Hematopoietic multipotent progenitor cell treated with erythropoietin and hydrocortisone succinate and interleukin-3 and kit ligand, for 4 days (in vitro differentiated cells): ENCODE results near the gene WSB1.
A peak's percentile ranks its signal among the peaks of the same experiment; 100 is the strongest.
"Not testable (repeated sequence)": the region's sequence is repeated elsewhere in the genome, so short reads cannot be mapped to it uniquely, and the experiment has no call there.

Experiments
- DNase-seq: peaks from one replicate; pipeline ENCODE4 v3.0.0-alpha.2; 2015

WSB1 gene

DNA sequence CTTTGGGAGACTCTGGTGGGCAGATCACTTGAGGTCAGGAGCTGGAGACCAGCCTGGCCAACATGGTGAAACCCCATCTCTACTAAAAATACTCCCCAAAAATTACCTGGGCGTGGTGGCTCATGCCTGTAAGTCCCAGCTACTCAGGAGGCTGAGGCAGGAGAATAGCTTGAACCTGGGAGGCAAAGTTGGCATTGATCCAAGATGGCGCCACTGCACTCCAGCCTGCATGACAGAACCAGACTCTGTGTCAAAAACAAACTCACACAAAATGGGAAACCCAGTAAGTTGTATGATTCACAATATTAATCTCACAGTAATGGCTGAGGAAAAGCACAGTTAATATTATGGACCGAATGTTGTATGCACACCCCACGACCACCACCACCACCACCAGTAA lies 24.3 kb downstream of the WSB1 start:
- no peak for DNase-seq

DNA sequence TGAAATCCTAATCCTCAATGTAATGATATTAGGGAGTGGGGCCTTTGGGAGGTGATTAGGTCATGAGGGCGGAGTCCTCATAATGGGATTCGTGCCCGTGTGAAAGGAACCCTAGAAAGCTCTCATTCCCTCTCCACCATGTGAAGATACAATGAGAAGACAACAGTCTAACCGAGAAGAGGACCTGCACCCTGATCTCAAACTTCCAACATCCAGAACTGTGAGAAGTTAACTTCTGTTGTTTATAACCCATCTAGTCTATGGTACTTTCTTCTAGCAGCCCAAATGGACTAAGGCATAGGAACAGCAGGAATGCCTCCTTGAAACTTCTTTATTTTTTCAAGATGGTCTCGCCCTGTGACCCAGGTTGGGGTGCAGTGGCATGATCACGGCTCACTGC lies 24.7 kb downstream of the WSB1 start:
- DNase-seq, result no peak

DNA sequence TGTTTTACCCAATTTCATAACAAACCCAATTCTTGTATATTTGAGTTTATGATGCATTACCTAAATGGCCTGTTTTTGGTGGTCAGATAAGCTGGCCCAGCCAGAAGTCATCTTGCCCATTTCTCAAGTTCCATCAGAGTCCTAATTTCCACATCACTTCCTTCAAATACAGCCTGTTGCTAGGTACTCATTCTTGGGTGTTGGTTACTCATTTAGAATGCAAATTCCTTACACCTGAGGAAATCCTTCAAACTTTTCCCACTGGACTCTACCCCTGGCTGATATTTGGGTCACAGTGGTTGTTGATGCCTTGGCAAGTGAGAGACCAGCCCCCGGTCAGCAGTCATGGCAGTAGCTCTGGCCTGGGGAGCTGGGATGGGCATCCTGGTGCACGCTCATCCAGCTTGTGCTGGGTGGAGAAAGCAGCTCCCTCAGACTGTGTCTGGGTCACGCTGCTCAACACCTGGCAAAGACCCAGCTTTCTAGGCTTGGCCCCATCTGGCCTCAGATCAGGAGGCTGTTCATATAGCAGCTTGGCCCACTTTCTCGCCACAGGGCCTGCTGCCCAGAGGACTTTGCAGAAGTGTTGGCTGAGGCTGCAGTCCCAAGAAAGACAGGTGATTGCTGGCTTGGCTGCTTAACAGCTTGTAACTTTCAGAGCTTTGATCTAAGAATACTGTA lies 25.8 kb downstream of the WSB1 start:
- DNase-seq, result peak; percentile 69

DNA sequence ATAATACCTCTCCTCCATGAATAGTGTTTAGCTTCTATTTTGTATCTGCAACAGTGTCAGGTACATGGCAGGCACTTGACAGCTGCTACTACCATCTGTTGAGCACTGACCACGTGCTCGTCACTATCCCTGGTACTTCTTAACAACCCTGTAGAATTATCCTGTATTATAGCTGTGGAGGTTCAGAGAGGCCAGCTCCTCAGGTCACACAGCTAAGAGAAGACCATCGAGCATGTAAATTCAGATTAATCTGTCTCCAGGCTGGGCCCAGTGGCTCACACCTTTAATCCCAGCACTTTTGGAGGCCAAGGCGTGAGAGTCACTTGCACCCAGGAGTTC lies 26.3 kb downstream of the WSB1 start:
- DNase-seq, result no peak

DNA sequence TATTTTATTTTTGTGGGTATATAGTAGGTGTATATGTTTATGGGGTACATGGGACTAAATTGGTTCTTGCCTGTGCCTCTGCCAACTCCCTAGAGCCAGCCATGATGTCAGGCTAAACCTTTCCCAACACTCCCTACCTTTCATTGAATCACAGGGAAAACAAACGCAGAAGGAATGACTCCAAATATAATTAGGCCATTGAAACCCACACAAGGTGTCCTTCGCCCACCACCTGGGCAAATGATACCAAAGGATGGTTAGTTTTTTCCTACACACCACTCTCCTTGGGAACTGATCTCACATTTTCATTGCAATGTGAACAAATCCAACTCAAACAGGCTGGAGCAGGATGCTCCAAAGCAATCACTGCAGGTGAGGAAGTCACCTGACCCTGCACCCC lies 27.5 kb downstream of the WSB1 start:
- no peak for DNase-seq

DNA sequence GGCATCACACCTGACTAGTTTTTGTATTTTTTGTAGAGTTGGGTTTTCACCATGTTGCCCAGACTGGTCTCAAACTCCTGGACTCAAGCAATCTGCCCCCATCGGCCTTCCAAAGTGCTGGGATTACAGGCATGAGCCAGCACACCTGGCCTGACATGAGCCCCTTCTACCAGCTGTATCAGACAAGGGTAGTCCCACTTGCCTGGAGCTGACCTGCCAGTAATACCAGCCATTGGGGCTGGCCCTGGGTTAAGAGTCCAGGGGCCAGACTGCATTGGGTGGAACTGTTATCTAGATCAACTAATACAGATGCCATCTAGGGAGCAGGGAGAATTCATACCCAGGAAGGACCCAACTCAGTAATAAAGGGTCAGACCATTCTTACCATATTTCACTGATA lies 28.1 kb downstream of the WSB1 start:
- no peak for DNase-seq

DNA sequence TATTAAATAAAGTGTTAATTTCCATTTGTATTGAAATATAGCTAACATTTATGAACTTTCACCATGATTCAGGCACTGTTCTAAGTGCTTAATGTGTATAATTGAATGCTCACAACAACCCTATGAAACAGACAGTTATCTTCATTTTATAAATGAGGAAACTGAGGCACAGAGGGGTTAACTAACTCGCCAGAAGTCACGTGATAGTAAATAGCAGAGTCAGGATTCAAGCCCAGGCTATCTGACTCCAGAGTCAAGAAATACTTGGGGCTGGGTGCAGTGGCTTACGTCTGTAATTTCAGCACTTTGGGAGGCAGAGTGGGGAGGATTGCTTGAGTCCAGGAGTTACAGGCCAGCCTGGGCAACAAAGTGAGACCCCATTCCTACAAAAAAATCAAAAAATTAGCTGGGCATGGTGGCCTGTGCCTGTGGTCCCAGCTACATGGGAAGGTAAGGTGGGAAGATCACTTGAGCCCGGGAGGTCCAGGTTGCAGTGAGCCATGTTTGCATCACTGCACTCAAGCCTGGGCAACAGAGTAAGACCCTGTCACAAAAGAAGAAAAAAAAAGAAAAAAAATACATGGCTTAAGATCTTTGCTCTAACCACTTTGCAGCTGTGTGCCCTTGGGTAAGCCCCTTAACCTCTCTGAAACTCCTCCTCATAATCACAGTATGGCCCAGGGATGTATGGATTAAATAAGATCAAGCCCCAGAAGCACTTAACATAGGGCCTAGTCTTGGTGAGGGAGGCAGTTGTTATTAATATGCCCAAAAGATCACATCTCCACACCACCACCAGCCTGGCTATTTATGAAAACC lies 29.0 kb downstream of the WSB1 start:
- DNase-seq, result no peak

DNA sequence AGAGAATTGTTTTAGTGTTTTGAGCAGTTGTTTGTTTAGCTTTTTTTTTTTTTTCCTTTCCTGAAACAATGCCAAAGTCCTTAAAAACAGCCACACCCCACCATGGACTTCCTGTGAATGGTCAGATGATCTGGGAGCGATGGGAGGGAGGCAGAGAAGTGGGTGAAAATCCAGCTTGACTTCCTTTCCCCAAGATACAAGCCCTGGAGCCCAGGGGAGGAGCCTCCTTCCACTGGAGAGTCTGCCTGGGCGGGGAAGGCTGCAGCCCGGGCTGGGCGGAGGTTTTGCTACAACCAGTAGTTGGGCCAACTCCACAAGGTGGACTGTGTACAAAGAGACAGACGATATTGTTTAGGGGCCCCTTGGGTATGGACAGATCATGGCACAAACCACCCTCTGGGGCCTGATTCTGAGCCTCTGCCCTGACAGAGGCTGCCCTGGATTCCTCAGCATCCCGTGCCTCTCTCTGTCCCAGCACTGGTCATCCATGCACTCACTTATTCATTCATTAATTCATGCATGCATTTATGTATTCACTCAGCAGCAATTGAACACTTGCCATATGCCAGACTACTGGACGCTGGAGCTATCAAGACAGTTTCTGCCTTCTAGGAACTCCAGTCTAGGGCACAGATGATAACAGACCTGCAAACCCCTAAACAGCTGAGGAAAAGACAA lies 29.8 kb downstream of the WSB1 start:
- DNase-seq, result peak; percentile 36

DNA sequence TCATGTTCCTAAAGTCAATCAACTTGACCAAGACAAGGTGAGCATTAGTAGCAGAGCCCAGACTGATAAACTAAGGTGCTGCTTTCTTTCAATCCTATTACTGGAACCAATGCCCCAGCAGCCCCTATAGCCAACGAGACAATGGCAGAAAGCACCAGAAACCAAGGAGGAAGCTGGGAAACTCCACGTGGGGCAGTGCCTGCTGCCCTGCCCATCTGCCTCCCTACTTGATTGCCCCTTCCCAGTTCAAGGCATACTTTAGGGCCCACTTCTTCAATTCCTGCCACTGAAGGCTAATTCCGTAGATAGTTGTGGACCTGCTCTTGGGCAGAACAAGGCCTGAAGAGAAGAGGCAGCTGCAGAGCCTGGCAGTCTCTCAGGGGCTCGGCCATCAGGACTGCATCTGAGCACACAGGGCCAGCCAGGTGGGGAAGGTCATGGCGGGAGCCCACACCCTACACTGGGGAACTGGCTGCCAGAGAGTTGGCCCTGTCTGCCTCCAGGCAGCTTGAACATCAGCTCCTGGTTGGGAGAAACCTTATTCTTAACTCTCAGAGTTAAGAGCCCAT lies 30.9 kb downstream of the WSB1 start:
- DNase-seq, result no peak

DNA sequence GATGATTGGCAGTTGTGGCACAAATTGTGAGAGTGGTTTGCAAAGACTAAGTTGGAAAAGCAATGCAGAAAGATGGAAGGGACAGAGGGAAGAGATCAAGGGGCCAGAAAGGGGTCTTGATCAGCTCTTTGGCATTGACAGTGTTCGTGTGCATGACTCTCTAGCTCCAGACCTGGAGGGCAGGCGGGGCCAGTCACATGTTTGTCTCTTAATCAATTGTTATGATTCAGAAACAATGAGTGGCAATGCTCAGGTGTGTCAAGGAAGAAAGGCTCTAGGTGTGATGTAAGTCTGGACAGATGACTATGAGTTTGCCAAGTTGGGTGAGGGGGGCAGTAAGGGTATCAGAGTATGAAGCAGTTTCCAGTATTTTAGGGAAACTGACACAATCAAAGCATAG lies 32.1 kb downstream of the WSB1 start:
- DNase-seq, result no peak

DNA sequence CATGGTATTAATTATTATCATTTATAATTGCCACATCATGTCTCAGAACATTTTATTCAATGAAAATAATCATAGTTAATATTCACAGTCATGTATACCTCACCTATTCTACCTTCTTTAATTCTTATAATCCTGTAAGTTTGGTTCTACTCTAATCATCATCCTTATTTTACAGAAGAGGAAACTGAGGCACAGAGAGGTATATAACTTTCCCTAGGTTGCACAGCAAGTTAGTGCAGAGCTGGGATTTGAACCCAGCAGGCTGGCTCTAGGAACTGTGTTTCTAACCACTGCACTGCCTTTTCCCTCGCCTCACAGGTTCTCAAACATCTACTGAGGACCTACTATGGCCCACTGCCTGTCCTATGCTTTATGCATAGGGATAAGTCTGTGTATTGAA lies 32.7 kb downstream of the WSB1 start:
- no peak for DNase-seq

DNA sequence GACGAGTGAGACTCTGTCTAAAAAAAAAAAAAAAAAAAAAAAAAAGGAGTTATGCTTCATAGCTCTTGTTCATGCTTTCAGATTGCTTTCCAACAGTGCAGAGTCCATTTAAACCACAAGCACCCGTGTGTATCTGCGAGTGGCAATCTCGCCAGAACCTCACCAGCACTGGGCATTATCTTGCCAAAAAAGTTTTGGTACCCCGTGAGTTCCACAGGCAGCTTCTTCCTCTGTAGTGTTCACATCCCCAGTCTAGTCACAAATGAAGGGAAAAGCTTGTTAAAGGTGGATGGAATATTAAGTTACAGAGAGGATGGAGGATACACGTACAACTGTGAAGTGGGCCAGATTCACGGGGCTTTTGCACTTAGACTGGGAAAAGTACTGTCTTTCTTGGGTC lies 33.5 kb downstream of the WSB1 start:
- DNase-seq, result no peak

DNA sequence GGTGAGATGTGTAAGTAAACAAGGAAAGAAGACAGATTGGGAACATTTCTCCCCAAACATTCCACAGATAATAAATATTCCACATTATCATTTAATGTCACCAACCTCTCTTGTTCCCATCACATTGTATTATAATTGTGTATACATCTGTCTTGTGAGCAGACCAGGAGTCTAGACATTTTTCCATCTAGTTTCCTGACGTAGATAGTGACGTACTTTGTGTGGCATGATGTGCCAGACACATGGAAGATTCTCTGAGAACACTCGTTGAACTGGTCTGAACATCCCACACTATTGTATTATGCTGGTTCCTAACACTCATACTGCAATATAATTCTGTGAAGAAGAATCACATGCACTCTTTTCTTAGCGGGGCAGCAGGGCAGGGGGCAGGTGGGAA lies 34.0 kb downstream of the WSB1 start:
- DNase-seq, result no peak

DNA sequence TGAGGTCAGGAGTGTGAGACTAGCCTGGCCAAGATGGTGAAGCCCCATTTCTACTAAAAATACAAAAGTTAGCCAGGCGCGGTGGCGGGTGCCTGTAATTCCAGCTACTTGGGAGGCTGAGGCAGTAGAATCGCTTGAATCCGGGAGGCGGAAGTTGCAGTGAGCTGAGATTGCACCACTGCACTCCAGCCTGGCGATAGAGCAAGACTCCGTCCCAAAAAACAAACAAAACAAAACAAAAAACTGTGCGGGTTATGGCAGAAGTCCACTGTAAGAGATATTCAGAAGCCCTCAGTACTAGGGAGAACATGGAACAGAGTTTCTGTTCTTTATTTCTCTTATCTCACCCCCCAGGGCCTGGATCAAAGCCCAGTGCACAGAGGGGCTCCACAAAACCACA lies 34.8 kb downstream of the WSB1 start:
- DNase-seq, result not testable (repeated sequence)

DNA sequence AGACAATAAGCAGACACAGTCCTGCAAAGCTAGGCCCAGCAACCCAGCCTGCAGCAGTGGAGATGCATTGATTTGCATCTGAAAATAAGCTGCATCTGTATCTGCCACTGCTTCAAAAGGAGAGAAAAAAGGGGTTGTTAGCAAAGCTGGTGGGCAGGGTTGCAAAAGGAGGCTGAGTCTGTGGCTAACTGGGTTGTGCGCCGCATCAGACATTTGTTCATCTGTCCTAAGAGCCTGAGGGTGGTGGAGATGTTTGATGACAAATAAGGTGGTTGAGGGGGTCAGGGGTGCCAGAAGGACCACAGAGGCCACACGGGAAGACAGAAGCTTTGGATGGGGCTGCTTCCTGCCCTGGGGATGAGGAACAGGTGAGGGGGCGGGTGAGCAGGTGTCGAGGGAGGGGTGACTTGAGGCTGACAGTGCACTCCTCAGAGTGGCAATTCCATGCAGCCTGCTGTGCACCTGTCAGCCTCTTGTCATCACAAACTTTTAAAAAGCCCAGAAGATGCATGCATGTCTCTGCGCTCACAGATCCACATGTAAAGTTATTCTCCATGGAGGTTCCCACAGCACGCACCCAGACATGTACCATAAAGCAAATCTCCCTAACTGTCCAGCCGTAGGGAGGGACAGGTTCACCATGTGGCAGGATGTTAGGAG lies 35.4 kb downstream of the WSB1 start:
- DNase-seq, result no peak

DNA sequence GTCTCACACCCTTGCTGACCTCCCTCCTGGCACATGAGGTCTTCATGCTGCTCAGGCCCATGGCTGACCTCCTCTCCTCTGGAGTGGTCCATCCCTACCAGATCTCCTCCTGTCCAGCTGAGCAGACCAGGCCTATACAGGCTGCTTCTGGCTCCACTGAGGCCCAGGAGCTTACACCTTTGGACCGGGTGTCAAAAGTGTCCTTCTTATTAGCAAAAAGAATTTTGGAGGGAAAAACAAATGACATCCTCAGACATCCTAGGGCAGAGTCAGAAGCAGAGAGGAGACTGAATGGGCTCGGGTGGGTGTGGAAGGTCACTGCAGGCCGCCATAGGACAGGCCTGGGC lies 38.1 kb downstream of the WSB1 start:
- DNase-seq, result no peak

DNA sequence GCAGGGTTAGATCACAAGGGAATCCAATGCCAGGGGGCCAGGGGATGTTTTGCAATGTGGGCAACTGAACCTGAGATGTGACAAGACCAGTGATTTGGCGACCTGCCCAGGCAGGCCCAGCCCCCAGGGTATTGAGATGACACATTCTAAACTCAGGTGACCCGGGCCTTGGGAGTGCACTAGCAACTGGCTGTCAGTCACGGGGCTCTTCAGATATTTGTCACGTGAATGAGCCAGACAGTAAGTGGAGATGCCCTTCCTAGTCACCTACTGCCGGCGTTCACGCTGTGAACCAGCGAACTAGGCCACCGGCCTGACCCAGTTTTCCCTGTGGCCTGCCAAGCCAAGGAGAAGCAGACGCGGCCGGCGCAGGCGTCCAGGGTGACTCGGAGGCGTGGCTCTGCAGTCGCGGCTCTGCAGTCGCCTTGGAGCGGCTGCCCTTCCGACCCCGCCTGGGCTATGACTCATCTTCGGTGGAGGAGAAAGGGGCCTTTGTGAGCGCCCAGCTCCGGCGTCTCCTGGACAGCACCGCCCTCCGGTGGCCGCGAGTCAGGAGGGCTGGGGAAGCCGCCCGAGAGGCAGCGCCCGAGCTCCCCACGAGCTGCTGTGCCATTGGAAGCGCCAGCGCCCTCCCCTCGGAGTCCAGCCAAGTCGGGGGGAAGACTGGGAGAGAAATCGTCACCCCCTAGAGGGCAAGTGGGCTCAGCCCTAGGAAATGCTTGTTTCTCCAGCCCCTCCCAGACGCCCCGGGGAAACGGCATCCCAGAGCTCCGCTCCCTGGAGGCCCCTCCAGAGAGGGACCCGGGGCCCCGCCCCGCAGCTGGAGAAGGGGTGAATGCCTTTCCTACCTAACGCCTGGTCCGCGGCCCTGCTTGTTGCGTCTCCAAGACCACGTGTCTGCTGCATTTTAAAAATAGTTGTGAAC lies 38.8 kb downstream of the WSB1 start:
- peak; percentile 99 for DNase-seq

DNA sequence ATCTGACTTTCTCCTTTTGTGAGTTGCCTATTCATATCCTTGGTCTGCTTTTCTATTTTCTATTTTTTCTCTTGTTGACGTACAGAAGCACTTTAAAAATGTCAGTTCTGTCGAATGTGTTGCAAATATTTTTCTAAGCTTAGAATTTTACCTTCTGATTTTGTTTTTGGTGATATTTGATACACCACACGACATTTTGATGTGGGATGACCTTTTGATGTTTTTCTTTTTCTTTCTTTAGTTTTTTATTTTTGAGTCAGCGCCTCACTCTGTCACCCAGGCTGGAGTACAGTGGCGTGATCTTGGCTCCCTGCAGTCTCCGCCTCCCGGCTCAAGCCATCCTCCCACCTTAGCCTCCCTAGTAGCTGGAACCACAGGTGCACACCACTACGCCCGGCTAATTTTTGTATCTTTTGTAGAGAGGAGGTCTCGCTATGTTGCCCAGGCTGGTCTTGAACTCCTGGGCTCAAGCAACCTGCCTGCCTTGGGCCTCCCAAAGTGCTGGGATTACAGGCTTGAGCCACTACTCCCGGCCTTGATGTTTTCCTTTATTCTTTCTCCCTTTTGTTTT lies 39.6 kb downstream of the WSB1 start:
- no peak for DNase-seq

DNA sequence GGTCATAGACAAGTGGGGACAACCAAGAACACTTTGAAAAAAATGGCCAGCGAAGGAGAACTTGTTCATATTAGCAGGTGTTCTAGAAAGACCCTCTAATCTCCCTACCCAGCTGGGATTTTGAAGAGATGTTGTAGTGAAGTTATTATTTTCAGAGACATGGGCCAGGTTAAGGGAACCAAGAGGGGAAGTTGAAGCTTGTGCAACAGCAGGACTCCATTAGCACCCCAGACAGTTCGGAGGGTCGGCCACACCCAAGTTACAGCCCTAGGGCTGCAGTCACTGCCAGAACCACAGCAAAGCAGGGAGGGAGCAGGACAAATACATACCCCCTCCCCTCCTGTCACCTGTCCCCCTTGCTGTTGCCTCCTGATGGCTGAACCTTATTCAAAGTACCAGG lies 42.3 kb downstream of the WSB1 start:
- peak; percentile 72 for DNase-seq

DNA sequence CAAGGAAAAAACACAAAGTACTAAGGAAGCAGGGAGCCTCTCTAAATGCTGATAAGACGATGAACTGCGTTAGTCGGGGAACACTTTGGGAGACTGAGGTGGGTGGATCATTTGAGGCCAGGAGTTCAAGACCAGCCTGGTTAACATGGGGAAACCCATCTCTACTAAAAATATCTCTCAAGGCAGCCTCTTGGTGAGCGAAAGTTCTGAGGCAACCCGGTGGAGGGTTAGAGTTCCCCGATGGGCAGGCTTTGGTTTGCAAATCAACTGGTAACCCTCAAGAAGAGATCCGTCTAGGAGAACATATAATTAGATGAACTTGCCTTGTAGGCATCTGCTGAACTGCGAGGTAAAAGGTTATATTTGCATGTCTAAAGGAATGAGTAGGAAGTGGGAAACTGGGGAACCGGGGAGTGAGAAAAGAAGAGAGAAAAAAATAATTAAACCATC lies 44.6 kb downstream of the WSB1 start:
- no peak for DNase-seq

DNA sequence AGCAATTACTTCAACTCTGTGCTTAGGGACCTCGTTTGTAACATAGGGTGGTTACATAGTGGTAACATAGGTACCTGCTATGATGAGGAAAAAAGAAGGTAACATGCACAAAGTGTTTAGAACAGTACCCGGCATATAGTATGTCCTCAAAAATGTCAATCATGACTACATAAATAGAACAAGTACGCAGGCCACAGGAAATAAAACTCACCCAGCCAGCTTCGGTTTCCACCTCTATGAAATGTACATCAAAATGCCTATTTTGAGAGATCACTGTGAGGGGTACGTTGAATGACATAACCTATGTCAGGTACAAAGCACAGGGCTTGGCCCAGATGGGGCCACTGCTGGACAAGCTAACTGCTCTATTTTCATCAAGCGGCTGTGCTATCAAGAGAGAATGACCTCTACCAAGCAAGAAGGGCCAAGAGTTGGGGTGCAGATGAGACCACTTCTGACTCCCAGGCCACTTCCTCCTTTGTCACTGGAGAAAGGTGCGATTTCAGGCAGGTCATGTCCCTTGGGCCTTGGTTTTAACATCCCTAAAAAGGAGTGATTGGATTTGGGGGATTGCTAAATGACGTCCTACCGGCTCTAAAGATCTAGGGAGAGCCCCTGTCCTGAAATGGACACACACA lies 45.4 kb downstream of the WSB1 start:
- no peak for DNase-seq
